ENCODE measurements around the gene MGLL. TPM values are rescaled to one million over a fixed set of nuclear protein-coding genes. Genes with fewer than 3 reads are reported as not detected.

Gene MGLL
- total and polyA plus RNA-seq, 2 donors, result 23.4 to 83.0 TPM

DNA sequence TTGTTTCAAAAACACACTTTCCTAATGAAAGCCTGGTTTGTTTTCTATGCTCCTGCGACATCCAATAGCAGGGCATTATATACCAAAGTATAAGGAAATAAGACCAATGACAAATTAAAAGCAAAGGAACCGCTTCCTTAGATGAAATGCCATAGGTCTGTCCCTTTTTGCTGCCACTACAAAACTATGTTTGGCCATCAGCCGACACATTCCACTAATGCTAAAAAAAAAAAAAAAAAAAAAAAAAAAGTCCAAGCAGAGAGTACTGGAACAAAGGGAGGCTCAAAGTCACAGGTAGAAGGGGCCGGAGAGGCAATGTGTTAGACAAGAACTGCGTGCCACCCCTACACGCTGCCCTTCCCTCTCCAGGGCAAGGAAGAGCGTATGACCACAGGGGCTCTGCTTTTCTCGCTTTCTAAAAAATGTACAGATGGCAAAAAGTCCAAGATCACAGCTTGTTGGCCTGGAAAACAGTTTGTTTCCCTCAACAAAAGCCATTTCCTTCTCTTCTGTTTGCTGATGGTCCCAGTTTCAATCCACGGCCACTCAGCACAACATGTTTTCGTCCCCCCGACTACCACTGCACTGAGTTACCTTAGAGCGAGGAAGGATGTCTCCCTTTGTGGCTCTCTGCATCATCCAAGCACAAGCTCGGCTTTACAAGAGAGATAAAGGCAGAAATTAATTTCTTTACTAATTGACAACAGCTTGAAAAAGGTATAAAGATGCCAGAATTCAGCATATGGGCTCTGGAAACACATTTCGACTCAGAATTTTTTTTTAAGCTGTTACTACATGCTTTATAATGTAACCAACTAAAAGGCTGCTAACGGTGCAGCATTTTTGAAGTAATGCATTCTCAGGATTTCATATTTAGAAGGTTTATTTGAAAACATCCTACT, 78.7 kb downstream of the MGLL start:
- WGBS, result 74% methylated on average over 15 of the region's 15 CpGs
- H3K27ac ChIP-seq (ENCODE audit: low read depth), result peak overlapping the region; percentile 26
- peaks cover 2% of the 10 kb centered on the region for H3K4me1 ChIP-seq (ENCODE audit: insufficient read depth)
- H3K4me3 ChIP-seq (ENCODE audit: low read depth, low read length), result no peak overlapping the region
- no peaks in the 10 kb centered on the region for H3K36me3 ChIP-seq (ENCODE audit: insufficient read depth)
- DNase-seq (ENCODE audit: extremely low spot score), result no peak

DNA sequence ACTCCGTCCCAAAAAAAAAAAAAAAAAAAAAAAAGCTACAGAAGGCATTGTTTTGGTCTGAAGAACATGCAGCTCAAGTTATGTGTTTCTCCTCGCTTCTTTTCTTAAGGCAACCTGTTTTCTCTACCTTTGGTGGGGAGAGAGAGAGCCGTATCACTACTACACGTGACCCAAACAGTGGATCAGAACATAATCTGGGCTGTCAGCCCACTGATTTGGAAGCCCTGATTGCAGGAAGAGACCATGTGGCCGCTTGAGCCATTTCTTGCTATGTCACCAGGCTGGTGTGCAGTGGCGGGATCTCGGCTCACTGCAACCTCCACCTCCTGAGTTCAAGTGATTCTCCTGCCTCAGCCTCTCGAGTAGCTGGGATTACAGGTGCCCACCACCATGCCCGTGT, 79.7 kb downstream of the MGLL start:
- Histone ChIP-seq H3K27ac (ENCODE audit: low read depth) (no peak overlapping the region), H3K4me1 (ENCODE audit: insufficient read depth) (peaks cover 3% of the 10 kb centered on the region), H3K36me3 (ENCODE audit: insufficient read depth) (no peaks in the 10 kb centered on the region), H3K4me3 (ENCODE audit: low read depth, low read length) (no peak overlapping the region)
- 95% methylated on average over 9 of the region's 9 CpGs for WGBS
- DNase-seq (ENCODE audit: extremely low spot score), result no peak

DNA sequence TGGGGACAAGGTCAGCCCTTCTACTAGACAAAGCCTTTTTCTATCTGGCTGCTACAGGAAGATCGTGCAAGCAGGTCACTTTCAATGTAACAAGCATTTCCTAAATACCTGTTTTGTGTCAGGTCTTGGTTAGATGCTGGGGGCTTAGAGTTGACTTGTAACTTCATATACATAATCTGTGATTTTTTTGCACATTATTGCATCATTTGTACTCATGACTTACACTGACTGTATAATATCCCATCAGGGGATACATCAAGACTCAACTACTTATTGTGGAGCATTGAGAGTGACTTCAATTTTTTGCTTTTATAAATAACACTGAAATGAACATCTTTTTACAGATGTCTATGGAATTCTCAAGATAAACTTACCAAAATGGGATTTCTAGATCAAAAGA, 80.6 kb downstream of the MGLL start:
- WGBS, result 96% methylated on average over 1 of the region's 1 CpG
- Histone ChIP-seq H3K4me3 (ENCODE audit: low read depth, low read length) (no peak overlapping the region), H3K27ac (ENCODE audit: low read depth) (no peak overlapping the region), H3K36me3 (ENCODE audit: insufficient read depth) (no peaks in the 10 kb centered on the region), H3K4me1 (ENCODE audit: insufficient read depth) (peaks cover 3% of the 10 kb centered on the region)
- DNase-seq (ENCODE audit: extremely low spot score), result no peak

DNA sequence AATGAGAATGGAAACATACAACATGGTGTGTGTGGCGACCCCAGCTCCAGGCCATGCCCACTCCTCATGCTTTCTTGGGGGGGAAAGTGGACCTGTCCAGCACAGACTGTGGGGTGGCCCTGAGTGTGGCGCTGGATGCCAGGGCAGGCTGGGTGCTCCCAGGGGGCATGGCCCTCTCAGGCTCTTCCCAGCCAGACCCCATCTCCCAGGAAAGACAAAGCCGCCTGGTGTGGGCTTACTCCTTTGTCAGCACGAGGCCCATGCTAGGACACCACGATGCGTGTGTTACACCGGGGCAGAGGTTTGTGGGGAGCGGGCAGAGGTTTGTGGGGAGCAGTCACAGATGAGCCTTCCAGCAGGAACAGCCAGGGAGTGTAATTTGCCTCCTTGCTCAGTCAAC, 81.1 kb downstream of the MGLL start:
- DNase-seq (ENCODE audit: extremely low spot score), result no peak
- Histone ChIP-seq H3K4me1 (ENCODE audit: insufficient read depth) (peaks cover 3% of the 10 kb centered on the region), H3K27ac (ENCODE audit: low read depth) (no peak overlapping the region), H3K36me3 (ENCODE audit: insufficient read depth) (no peaks in the 10 kb centered on the region), H3K4me3 (ENCODE audit: low read depth, low read length) (no peak overlapping the region)
- 96% methylated on average over 8 of the region's 8 CpGs for WGBS

DNA sequence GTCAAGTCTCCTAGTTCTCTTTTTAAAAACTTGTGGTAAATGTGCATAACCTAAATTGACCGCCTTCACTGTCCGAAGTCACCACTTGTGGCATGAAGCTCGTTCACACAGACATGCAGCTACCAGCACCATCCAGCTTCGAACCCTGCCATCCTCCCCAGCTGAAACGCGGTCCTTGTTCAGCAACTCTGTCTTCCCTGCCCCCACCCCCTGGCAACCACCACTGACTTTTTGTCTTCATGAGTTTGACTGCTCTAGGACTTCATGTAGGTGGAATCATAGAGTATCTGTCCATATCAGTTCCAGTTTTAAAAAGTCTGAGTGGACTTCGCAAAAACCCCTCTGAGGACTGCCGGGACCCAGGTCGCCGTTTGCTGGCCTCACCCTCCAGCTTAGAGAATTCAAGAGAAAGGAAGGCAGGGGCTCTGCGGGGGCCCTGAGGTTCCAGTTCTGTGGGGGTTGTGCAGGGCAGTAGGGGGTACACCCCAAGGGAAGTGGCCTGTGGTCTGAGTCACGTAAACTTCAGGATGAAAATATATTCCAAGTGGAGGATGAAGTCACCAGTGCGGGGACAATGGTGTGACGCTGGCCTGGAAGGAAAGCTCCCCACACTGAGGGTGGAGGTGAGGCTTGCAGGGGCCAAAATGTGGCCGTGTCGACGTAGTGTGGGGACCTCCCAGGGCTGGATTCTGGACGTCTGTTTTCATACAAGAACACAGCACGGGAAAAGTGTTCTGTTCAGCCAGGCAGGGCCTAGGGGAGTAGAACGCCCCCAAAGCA, 82.0 kb downstream of the MGLL start:
- Histone ChIP-seq H3K4me3 (ENCODE audit: low read depth, low read length) (no peak overlapping the region), H3K27ac (ENCODE audit: low read depth) (no peak overlapping the region), H3K4me1 (ENCODE audit: insufficient read depth) (peaks cover 3% of the 10 kb centered on the region), H3K36me3 (ENCODE audit: insufficient read depth) (no peaks in the 10 kb centered on the region)
- DNase-seq (ENCODE audit: extremely low spot score), result no peak
- 90% methylated on average over 20 of the region's 20 CpGs for WGBS

DNA sequence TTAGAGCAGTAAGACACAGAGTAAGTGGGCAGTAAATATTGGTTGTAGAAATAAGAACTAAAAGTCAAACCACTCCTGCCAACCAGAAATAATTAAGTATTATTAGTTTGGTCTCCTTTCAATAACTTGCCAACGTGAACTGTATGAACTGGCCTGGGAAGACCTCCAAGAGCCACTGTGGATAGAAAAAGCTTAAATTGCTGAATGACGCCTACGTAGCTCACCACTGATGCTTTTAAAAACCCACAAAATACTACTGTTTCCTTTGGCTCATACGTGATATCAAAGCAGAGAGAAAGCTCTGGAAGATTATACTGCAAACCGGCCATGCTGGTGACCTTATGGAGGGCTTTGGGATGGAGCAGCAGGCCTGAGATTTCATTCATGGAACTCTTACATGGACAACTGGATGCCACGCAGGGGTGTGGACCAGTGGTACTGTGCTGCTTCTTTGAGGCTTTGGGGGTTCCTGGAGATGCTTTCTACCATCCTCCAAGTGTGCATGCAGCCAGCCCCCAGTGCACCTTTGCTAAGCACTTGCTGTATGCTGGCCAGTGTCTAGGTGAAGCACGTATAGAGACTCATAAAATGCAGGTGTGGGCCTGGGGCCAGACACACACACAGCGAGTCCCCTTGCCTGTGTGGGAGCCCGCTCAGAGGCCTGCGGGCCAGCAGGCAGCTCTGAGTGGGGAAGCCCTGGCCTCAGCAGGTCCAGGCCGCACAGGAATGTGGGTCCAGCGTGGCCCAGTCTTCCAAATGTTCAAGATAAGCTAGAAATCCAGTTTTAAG, 82.8 kb downstream of the MGLL start:
- Histone ChIP-seq H3K4me1 (ENCODE audit: insufficient read depth) (peaks cover 3% of the 10 kb centered on the region), H3K4me3 (ENCODE audit: low read depth, low read length) (no peak overlapping the region), H3K27ac (ENCODE audit: low read depth) (peak overlapping the region; percentile 41), H3K36me3 (ENCODE audit: insufficient read depth) (no peaks in the 10 kb centered on the region)
- no peak for DNase-seq (ENCODE audit: extremely low spot score)
- 79% methylated on average over 12 of the region's 12 CpGs for WGBS

DNA sequence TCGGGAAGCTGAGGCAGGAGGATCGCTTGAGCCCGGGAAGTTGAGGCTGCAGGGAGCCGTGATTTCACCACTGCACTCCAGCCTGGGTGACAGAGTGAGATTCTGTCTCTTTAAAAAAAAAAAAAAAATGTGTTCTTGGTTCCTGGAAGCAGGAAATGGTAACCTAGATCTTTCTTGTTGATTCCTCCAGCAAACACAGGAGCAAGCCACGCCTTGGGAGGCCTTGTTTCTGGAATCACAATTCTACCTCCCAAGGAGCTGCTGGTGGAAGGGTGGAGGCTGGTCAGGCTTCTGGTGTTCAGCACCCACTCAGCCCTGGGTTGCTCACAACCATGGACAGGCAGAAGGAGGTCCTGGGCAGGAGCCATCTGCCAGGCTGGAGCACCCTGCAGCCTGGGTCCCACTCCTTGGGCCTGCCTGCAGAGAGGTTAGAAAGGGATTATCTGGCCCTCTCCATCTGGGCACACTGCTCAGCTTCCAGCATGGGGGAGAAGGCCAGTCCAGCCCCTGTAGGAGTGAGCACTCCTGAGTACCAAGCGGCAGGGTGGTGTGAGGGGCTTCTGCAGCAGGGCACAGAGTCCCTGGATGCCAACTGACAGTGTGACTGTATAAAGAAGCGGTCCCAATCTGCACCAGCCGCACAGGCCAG, 84.0 kb downstream of the MGLL start:
- peaks cover 3% of the 10 kb centered on the region for H3K4me1 ChIP-seq (ENCODE audit: insufficient read depth)
- peak overlapping the region; percentile 30 for H3K27ac ChIP-seq (ENCODE audit: low read depth)
- H3K4me3 ChIP-seq (ENCODE audit: low read depth, low read length), result no peak overlapping the region
- WGBS, result 89% methylated on average over 8 of the region's 8 CpGs
- DNase-seq (ENCODE audit: extremely low spot score), result no peak
- no peaks in the 10 kb centered on the region for H3K36me3 ChIP-seq (ENCODE audit: insufficient read depth)

DNA sequence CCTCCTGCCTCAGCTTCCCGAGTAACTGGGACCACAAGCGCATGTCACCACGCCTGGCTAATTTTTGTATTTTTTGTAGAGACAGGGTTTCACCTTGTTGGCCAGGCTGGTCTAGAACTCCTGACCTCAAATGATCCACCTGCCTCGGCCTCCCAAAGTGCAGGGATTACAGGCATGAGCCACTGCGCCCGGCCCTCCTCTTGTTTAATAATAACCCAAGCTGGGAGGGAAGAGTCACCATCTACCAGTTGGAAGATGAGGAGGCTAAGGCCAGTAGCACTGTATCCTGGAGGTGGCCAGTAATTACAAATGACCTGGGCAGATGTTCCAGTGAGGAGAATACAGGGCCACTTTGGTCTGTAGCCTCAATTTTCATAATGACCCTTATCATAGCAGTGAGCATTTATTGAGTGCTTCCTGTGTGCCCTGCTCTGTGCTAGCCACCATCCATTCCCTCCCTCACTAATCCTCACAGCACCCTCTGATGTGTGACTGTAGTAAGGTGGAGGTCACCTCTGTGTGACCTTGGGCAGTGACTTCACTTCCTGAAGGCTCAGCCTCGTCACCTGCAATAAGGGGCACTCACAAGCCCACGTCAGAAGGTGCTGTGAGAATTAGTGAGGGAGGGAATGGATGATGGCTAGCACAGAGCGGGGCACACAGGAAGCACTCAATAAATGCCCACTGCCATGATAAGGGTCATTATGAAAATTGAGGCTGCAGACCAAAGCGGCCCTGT, 85.3 kb downstream of the MGLL start:
- Histone ChIP-seq H3K27ac (ENCODE audit: low read depth) (no peak overlapping the region), H3K4me1 (ENCODE audit: insufficient read depth) (peaks cover 3% of the 10 kb centered on the region), H3K4me3 (ENCODE audit: low read depth, low read length) (no peak overlapping the region), H3K36me3 (ENCODE audit: insufficient read depth) (no peaks in the 10 kb centered on the region)
- DNase-seq (ENCODE audit: extremely low spot score), result no peak
- WGBS, result 95% methylated on average over 10 of the region's 10 CpGs

DNA sequence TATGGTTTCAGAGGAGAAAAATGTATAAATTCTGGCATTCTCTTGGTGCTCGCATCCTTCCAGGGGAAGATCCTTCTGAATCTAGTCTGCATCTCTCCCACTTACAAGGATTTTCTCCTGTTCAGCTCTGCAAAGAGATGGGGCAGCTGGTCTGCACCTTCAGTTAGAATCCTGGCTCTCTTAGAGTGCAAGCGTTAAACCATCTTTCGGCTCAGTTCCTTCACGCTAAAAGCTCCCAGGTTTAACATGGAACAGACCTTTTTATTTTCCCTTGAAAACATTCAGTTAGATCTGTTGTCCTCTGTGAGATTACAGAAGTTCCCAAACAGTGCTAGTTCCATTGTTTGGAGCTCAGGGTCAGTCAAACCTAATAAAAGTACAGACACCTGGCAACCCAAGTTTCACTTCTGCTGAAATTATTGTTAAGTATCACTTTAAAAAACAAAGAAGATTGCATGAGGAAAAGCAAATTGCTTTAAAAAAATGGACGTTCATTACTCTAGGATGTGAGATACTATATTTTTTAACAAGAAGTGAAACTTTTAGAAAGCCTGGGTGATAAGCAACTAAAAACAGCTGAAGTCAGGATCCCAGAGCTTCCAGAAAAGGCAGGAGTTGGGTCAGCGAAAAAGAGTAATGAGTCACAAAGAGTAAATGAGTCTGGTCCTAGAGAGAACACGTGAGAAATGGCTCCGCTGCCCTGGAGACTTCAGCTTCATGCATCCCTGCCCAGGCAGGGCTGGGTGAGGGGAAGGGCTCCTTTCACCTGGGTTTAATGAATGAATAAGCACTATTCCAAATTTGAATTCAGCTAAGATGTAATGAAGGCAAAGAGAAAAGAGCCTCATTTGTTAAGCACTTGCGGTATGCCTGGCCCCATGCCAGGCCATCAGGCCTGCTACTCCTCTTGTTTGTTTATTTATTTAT, 86.3 kb downstream of the MGLL start:
- Histone ChIP-seq H3K27ac (ENCODE audit: low read depth) (no peak overlapping the region), H3K4me3 (ENCODE audit: low read depth, low read length) (no peak overlapping the region), H3K36me3 (ENCODE audit: insufficient read depth) (no peaks in the 10 kb centered on the region), H3K4me1 (ENCODE audit: insufficient read depth) (peaks cover 3% of the 10 kb centered on the region)
- WGBS, result 39% methylated on average over 9 of the region's 9 CpGs
- DNase-seq (ENCODE audit: extremely low spot score), result no peak

DNA sequence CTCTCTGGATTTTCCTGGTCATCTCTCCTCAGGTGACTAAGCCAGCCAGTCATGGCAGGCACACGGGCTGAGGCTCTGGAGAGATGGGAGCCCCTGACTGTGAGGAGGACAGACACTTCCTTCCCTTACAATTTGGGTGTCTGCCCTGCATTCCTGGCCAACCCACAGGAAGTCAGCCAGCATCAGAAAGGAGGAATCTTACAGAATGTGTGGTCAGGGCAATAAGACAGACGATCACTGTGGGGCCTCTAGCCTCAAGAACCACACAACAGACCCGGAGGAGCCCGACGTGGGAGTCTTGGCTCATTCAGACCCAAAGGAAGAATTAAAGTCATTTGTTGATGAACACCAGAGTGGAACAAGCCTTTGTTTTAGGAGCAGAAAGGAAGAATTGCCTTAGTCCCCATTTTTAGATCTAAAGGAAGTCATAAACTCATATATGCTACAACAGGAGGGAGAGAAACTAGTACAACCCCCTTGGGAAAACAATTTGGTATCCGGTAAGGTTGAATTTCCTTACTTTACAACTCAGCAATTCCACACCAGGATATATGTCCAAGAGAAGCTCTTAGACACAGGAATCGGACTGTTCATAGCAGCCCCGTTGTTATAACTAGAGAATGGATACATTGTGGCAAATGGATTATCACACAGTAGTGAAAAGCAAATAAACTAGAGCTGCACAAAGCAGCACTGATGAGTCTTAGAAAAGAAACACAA, 87.4 kb downstream of the MGLL start:
- Histone ChIP-seq H3K4me3 (ENCODE audit: low read depth, low read length) (no peak overlapping the region), H3K4me1 (ENCODE audit: insufficient read depth) (peaks cover 3% of the 10 kb centered on the region), H3K27ac (ENCODE audit: low read depth) (peak overlapping the region; percentile 31)

DNA sequence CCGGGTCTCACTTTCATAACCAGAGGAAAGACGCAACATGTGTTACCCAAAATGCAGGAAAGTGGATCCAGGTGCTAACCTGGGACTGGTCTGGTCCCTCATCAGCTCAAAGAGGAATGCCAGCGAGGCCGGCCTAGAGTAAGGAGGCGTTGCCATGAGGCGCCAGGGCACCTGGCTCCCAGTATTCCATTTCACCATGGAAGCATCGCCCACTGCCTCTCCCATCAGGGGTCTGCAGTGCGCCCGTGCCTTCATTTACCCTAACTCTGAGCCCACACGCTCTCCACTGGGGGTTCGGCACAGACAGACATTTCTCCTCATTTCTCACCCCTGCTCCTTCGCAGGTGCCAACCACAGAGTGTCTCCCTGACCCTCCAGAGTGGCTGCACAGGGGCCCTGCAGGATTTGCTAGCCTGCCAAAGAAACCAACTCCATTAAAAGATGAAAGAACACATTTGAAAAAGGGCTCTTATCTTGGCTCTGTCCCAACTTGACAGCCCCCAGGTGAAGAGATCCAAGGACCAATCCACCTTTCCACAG, 88.1 kb downstream of the MGLL start:
- WGBS, result 97% methylated on average over 12 of the region's 12 CpGs

More for the DNA sequence above, 87.4 kb downstream of the MGLL start:
- no peaks in the 10 kb centered on the region for H3K36me3 ChIP-seq (ENCODE audit: insufficient read depth)
- DNase-seq (ENCODE audit: extremely low spot score), result peak; percentile 53
- WGBS, result 37% methylated on average over 8 of the region's 8 CpGs

More for the DNA sequence above, 88.1 kb downstream of the MGLL start:
- Histone ChIP-seq H3K4me1 (ENCODE audit: insufficient read depth) (peaks cover 3% of the 10 kb centered on the region), H3K4me3 (ENCODE audit: low read depth, low read length) (no peak overlapping the region), H3K27ac (ENCODE audit: low read depth) (peak overlapping the region; percentile 31), H3K36me3 (ENCODE audit: insufficient read depth) (no peaks in the 10 kb centered on the region)
- DNase-seq (ENCODE audit: extremely low spot score), result no peak

Measured in urinary bladder (tissue), 4 donors.